GM12878 (cell line): ENCODE results near the gene TRPC4.

ENCODE experiments used
- ATF3 ChIP-seq: IDR thresholded peaks from 2 replicates; pipeline ENCODE4 v1.6.1; 2011; ENCODE audit warnings: low read depth, mild to moderate bottlenecking, low read length, moderate library complexity, borderline replicate concordance; ENCODE audit errors: extremely low read depth
- CREM ChIP-seq: IDR thresholded peaks from 2 replicates; pipeline ENCODE4 v1.6.1; 2014; ENCODE audit warnings: antibody characterized with exemption, low read depth
- CTCF ChIP-seq, 3 experiments: IDR thresholded peaks in 2 of 3; conservative IDR thresholded peaks in 1 of 3; 2 replicates each; pipeline ENCODE4 v1.5.1; 2011; ENCODE audit warnings: low read depth in 3 of 3, low read length in 3 of 3, mild to moderate bottlenecking in 3 of 3, control low read depth in 2 of 3, moderate library complexity in 2 of 3, inconsistent platforms in 1 of 3, mixed read lengths in 1 of 3; ENCODE audit not compliant: control insufficient read depth in 2 of 3, insufficient read depth in 1 of 3; ENCODE audit errors: extremely low read depth in 1 of 3
- EP300 ChIP-seq, 2 experiments: fragments of 150-350 bp in 1 of 2; IDR thresholded peaks; 2 replicates each; pipeline ENCODE4 v1.6.1; 2011 to 2012; ENCODE audit warnings: low read depth in 2 of 2, low read length in 2 of 2, borderline replicate concordance in 1 of 2, improper control_type of control experiment in 1 of 2, inconsistent platforms in 1 of 2; ENCODE audit not compliant: control insufficient read depth in 1 of 2
- EZH2 ChIP-seq: IDR thresholded peaks from 2 replicates; pipeline ENCODE4 v1.6.1; 2012; ENCODE audit warnings: low read depth, mild to moderate bottlenecking, control low read depth, inconsistent platforms, low read length, borderline replicate concordance; ENCODE audit not compliant: control insufficient read depth
- FOXM1 ChIP-seq: IDR thresholded peaks from 2 replicates; pipeline ENCODE4 v1.6.1; 2012; ENCODE audit warnings: low read depth, mild to moderate bottlenecking, inconsistent platforms, low read length, moderate library complexity
- HDGF ChIP-seq: fragments of 450-650 bp; IDR thresholded peaks from 2 replicates; pipeline ENCODE4 v1.6.1; 2016; ENCODE audit warnings: antibody characterized with exemption
- NR2C2 ChIP-seq: IDR thresholded peaks from 2 replicates; pipeline ENCODE4 v1.6.1; 2011; ENCODE audit warnings: borderline replicate concordance, low read depth; ENCODE audit not compliant: control insufficient read depth, insufficient read length
- NRF1 ChIP-seq: conservative IDR thresholded peaks from 2 replicates; pipeline ENCODE4 v1.6.1; 2011; ENCODE audit warnings: mild to moderate bottlenecking, low read depth, low read length, improper control_type of control experiment
- PAX5 ChIP-seq: IDR thresholded peaks from 2 replicates; pipeline ENCODE4 v1.6.1; 2011; ENCODE audit warnings: low read depth, low read length, borderline replicate concordance
- POLR2A ChIP-seq: IDR thresholded peaks from 2 replicates; pipeline ENCODE4 v1.6.1; 2011; ENCODE audit warnings: low read depth, mild to moderate bottlenecking, low read length
- RAD51 ChIP-seq: fragments of 450-650 bp; IDR thresholded peaks from 2 replicates; pipeline ENCODE4 v1.6.1; 2016; ENCODE audit warnings: moderate library complexity, mild to moderate bottlenecking, inconsistent platforms
- SP1 ChIP-seq: IDR thresholded peaks from one replicate; pipeline ENCODE4 v1.6.1; 2011; ENCODE audit warnings: low read depth, low read length
- USF2 ChIP-seq: IDR thresholded peaks from 2 replicates; pipeline ENCODE4 v1.6.1; 2011; ENCODE audit warnings: low read depth, low read length, improper control_type of control experiment, borderline replicate concordance

- TF ChIP-seq HDGF (no peak), NR2C2 (no peak), CREM (no peak), RAD51 (no peak), EP300 (IDR thresholded peaks at IDR 0.05; ENCODE audit: borderline replicate concordance in 1 of 2, control insufficient read depth in 1 of 2, low read depth in 2 of 2, low read length in 2 of 2) (no peak), CTCF (IDR thresholded peaks at IDR 0.05 in 2 of 3, conservative IDR thresholded peaks at IDR 0.05 in 1 of 3; ENCODE audit: control insufficient read depth in 2 of 3, extremely low read depth in 1 of 3, insufficient read depth in 1 of 3, low read depth in 3 of 3, low read length in 3 of 3) (no peak), EZH2 (no peak), FOXM1 (no peak), USF2 (no peak), SP1 (no peak), PAX5 (no peak), NRF1 (no peak), POLR2A (no peak), ATF3 (no peak)
These were observed 36.2 kb upstream of the TRPC4 start for GRCh38 chr13:37905736-37906135.
